DOHH2 (cell line): ENCODE measurements around the gene ATL2.

Experiments used
- CTCF ChIP-seq: fragments of 200-600 bp; sonication (generic); IDR thresholded peaks from one replicate; pipeline ENCODE4 v1.5.1; 2014; ENCODE audit warnings: antibody characterized with exemption, mild to moderate bottlenecking, low read depth, low read length; ENCODE audit not compliant: poor library complexity, severe bottlenecking
- EZH2phosphoT487 ChIP-seq: fragments of 200-600 bp; sonication (generic); IDR thresholded peaks from 2 replicates; pipeline ENCODE4 v1.6.1; 2017; ENCODE audit warnings: borderline replicate concordance, mild to moderate bottlenecking, antibody characterized with exemption, low read length, moderate library complexity, mixed read lengths

GRCh38 chr2:38296197-38296780 lies 80.8 kb downstream of the ATL2 start:
- TF ChIP-seq CTCF, result no peak
- TF ChIP-seq EZH2phosphoT487, result no peak
